Subcutaneous abdominal adipose tissue (tissue), 5 donors: ENCODE data around the gene CLEC7A.

ENCODE experiments used
- H3K27ac ChIP-seq: one replicate; pipeline ENCODE4 v1.7.0; 2013; ENCODE audit warnings: low read depth, mild to moderate bottlenecking, inconsistent platforms, low read length, moderate library complexity
- H3K27me3 ChIP-seq, 5 donors: one replicate each; pipeline ENCODE4 v1.7.0; 2013; ENCODE audit warnings: low read length in 5 of 5, inconsistent platforms in 1 of 5; ENCODE audit not compliant: control insufficient read depth in 5 of 5, insufficient read depth in 4 of 5
- H3K36me3 ChIP-seq, 5 donors: one replicate each; pipeline ENCODE4 v1.7.0; 2013; ENCODE audit warnings: low read length in 5 of 5; ENCODE audit not compliant: control insufficient read depth in 5 of 5, insufficient read depth in 5 of 5
- H3K4me1 ChIP-seq, 5 donors: one replicate each; pipeline ENCODE4 v1.7.0; 2013; ENCODE audit warnings: low read length in 5 of 5, mild to moderate bottlenecking in 3 of 5, moderate library complexity in 1 of 5; ENCODE audit not compliant: control insufficient read depth in 5 of 5, insufficient read depth in 5 of 5
- H3K4me3 ChIP-seq, 5 donors: one replicate each; pipeline ENCODE4 v1.7.0; 2013; ENCODE audit warnings: low read length in 5 of 5, low read depth in 1 of 5
- H3K9ac ChIP-seq, 5 donors: one replicate each; pipeline ENCODE4 v1.7.0; 2013; ENCODE audit warnings: low read length in 5 of 5, mild to moderate bottlenecking in 4 of 5, moderate library complexity in 3 of 5
- H3K9me3 ChIP-seq, 5 donors: one replicate each; pipeline ENCODE4 v1.7.0; 2013; ENCODE audit warnings: low read length in 5 of 5; ENCODE audit not compliant: control insufficient read depth in 5 of 5
- donor health status: healthy.
- donor health status: healthy.
- donor health status: healthy.
- donor health status: healthy.
- donor health status: healthy.

CLEC7A gene

GRCh38 chr12:10147714-10148403, 17.9 kb upstream of the CLEC7A start:
- Histone ChIP-seq H3K36me3 (no peaks in the 10 kb centered on the region), H3K27ac (no peak overlapping the region)

GRCh38 chr12:10142976-10143589, 13.1 kb upstream of the CLEC7A start:
- Histone ChIP-seq H3K4me1 (peaks cover 0 to 2% (median 0%) of the 10 kb centered on the region in 5 donors), H3K4me3 (no peak overlapping the region), H3K9me3 (peaks cover 0 to 3% (median 0%) of the 10 kb centered on the region in 5 donors), H3K36me3 (no peaks in the 10 kb centered on the region), H3K27ac (no peak overlapping the region), H3K9ac (no peak overlapping the region), H3K27me3 (no peaks in the 10 kb centered on the region)

More at GRCh38 chr12:10147714-10148403, 17.9 kb upstream of the CLEC7A start:
- H3K9ac ChIP-seq = no peak overlapping the region
- H3K4me3 ChIP-seq = no peak overlapping the region
- peaks cover 0 to 3% (median 0%) of the 10 kb centered on the region in 5 donors for H3K9me3 ChIP-seq
- H3K27me3 ChIP-seq = no peaks in the 10 kb centered on the region
- H3K4me1 ChIP-seq = peaks cover 0 to 3% (median under 1%) of the 10 kb centered on the region in 5 donors

- Histone ChIP-seq H3K27ac (no peak overlapping the region), H3K9me3 (no peaks in the 10 kb centered on the region), H3K36me3 (no peaks in the 10 kb centered on the region), H3K4me3 (no peak overlapping the region), H3K4me1 (peaks cover 0 to 2% (median 0%) of the 10 kb centered on the region in 5 donors), H3K27me3 (no peaks in the 10 kb centered on the region), H3K9ac (no peak overlapping the region)
Observed at GRCh38 chr12:10140001-10140400, 10.0 kb upstream of the CLEC7A start.

- no peaks in the 10 kb centered on the region for H3K27me3 ChIP-seq
- H3K27ac ChIP-seq = no peak overlapping the region
- no peak overlapping the region for H3K9ac ChIP-seq
- peaks cover 0 to 2% (median 0%) of the 10 kb centered on the region in 5 donors for H3K4me1 ChIP-seq
- H3K36me3 ChIP-seq = no peaks in the 10 kb centered on the region
- H3K4me3 ChIP-seq = no peak overlapping the region
- no peaks in the 10 kb centered on the region for H3K9me3 ChIP-seq
Observed at GRCh38 chr12:10136637-10137205, 6.7 kb upstream of the CLEC7A start.

- H3K4me3 ChIP-seq = no peak overlapping the region
- H3K36me3 ChIP-seq = no peaks in the 10 kb centered on the region
- H3K9me3 ChIP-seq = no peaks in the 10 kb centered on the region
- no peaks in the 10 kb centered on the region for H3K27me3 ChIP-seq
- peaks cover 0 to 2% (median 0%) of the 10 kb centered on the region in 5 donors for H3K4me1 ChIP-seq
- H3K27ac ChIP-seq = no peak overlapping the region
- no peak overlapping the region for H3K9ac ChIP-seq
Observed at GRCh38 chr12:10135126-10135525, 5.1 kb upstream of the CLEC7A start.

- no peaks in the 10 kb centered on the region for H3K36me3 ChIP-seq
- no peaks in the 10 kb centered on the region for H3K9me3 ChIP-seq
- no peak overlapping the region for H3K4me3 ChIP-seq
- peaks cover 0 to 2% (median 0%) of the 10 kb centered on the region in 5 donors for H3K4me1 ChIP-seq
- no peaks in the 10 kb centered on the region for H3K27me3 ChIP-seq
- no peak overlapping the region for H3K27ac ChIP-seq
- no peak overlapping the region for H3K9ac ChIP-seq
Observed at GRCh38 chr12:10132850-10133370, 2.9 kb upstream of the CLEC7A start.

GRCh38 chr12:10131111-10131690, 1.2 kb upstream of the CLEC7A start:
- H3K9ac ChIP-seq = no peak overlapping the region

GRCh38 chr12:10128687-10129086, 1.3 kb downstream of the CLEC7A start:
- H3K27ac ChIP-seq = no peak overlapping the region
- peak overlapping the region in 1 of 5 donors; percentile 19 for H3K4me3 ChIP-seq
- peaks cover 0 to 2% (median 0%) of the 10 kb centered on the region in 5 donors for H3K4me1 ChIP-seq
- H3K36me3 ChIP-seq = no peaks in the 10 kb centered on the region
- H3K9ac ChIP-seq = no peak overlapping the region
- H3K27me3 ChIP-seq = no peaks in the 10 kb centered on the region
- H3K9me3 ChIP-seq = no peaks in the 10 kb centered on the region

More at GRCh38 chr12:10131111-10131690, 1.2 kb upstream of the CLEC7A start:
- Histone ChIP-seq H3K27ac (no peak overlapping the region), H3K27me3 (no peaks in the 10 kb centered on the region), H3K4me3 (no peak overlapping the region), H3K4me1 (peaks cover 0 to 2% (median 0%) of the 10 kb centered on the region in 5 donors), H3K9me3 (no peaks in the 10 kb centered on the region), H3K36me3 (no peaks in the 10 kb centered on the region)

- H3K9ac ChIP-seq = no peak overlapping the region
- H3K36me3 ChIP-seq = no peaks in the 10 kb centered on the region
Observed at GRCh38 chr12:10126413-10126812, 3.6 kb downstream of the CLEC7A start.

GRCh38 chr12:10122689-10123088, 7.3 kb downstream of the CLEC7A start:
- no peak overlapping the region for H3K27ac ChIP-seq
- no peaks in the 10 kb centered on the region for H3K9me3 ChIP-seq
- H3K4me3 ChIP-seq = no peak overlapping the region
- H3K4me1 ChIP-seq = no peaks in the 10 kb centered on the region
- no peaks in the 10 kb centered on the region for H3K36me3 ChIP-seq
- H3K27me3 ChIP-seq = no peaks in the 10 kb centered on the region
- H3K9ac ChIP-seq = no peak overlapping the region

More at GRCh38 chr12:10126413-10126812, 3.6 kb downstream of the CLEC7A start:
- H3K4me1 ChIP-seq = peaks cover 0 to 2% (median 0%) of the 10 kb centered on the region in 5 donors
- H3K9me3 ChIP-seq = no peaks in the 10 kb centered on the region
- no peak overlapping the region for H3K4me3 ChIP-seq
- no peak overlapping the region for H3K27ac ChIP-seq
- no peaks in the 10 kb centered on the region for H3K27me3 ChIP-seq
